SW480 (cell line): ENCODE results near the gene OR10H2.
"Not testable (repeated sequence)": the region's sequence is repeated elsewhere in the genome, so short reads cannot be mapped to it uniquely, and the experiment has no call there.

Source experiments
- DNase-seq: peaks from one replicate; pipeline ENCODE4 v3.0.0-alpha.2; 2016; ENCODE audit warnings: low spot score

The OR10H2 gene

DNA sequence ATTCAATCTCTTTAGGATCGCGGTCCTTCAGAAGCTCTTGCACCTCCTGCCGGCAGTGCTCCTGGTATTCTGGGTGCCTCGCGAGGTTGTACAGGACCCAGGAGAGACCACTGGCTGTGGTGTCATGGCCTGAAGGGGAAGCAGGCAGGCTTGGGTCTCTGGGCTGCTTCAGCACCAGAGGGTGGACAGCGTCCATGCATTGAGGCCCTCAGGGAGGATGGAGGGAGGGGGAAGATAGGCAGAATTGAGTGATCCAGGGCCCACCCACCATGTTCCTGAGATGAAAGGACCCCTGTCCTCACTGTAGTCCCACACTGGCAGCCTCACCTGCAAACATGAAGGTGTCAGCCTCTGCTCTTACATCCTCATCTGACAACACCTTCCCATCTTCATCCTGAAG lies 41.8 kb downstream of the OR10H2 start:
- no peak for DNase-seq

DNA sequence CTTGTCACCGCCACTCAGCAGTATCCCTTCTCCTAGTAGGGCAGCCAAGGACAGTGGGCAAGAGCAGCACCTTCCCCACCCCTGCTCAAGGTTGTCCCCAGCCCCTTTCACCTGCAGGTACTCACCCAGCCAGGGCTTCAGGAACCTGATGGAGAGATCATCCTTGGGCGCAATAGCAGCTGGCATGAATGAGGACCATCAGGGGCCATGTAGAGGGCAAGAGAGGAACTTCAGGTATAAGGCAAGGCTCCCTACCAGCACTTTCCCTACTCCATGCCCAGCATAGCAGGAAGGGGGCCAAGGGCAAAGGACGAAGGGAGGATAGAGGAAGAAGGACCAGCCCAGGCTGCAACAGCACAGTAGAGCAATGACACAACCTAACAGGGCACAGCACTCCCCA lies 46.3 kb downstream of the OR10H2 start:
- not testable (repeated sequence) for DNase-seq

- DNase-seq, result no peak
Measured at GRCh38 chr19:15775249-15775648, 47.4 kb downstream of the OR10H2 start.

DNA sequence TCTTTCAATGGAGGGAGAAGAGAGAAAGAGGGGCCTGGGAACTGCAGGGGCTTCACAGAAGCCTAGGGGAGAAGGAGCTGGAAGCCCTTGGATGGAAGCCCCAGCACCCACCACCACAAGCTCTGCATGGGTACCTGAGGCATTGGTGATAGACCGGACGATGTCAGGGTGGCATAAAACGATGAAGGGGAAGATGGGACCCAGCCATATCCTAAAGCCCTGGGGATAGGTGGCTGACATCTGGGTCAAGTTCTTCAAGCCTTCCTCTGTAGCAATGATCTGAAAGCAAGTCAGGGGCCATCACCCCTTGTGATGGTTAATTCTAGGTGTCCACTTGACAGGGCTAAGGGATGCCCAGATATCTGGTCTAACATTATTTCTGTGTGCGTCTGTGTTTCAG lies 48.4 kb downstream of the OR10H2 start:
- no peak for DNase-seq

DNA sequence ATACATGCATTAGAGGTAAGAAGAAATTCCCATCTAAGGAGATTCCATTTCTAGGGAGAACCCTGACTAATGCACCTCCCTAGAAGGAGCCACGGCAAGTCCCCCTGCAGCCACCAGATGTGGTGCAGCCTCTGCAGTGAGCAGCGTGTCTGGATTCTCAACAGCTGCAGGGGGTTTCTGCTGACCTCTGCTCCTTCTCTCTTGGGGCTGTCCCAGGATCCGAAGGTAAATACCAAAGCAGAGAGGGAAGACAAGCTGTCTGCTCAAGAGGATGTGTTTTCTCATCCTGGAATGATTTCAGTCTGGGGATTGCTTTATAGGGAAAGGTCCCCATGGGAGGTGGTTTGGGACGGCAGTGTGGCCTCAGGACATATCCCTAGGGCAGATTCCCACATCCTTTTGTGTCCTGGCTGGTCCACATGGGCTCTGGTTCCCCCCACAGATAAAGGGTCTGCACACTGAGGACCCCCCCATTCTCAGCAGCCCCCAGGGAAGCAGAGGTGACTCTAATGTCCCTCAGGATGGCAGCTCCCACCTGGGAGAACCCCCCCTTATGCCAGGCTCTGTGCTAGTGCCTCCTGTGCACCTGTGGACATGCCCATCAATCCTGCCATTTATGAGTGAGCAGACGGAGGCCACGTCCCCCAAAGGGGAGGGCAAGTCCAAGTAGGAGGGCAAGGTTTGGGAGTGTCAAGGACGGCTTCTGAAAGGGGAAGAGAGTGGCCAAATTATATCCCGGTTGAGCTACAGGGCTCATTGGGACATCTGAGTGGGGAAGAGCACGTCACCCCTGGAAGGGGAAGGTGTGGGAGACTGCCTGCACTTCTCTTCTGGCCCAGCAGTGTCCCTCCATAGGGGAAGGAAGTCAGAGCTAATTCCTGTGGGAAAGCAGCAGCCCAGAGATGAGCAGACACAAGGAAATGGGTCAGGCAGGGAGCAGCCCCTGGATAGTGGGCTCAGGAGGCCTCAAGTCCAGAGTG lies 49.5 kb downstream of the OR10H2 start:
- DNase-seq, result no peak
